Measurements from ENCODE around the gene CAPNS1. TPM values are rescaled to one million over a fixed set of nuclear protein-coding genes. Genes with fewer than 3 reads are reported as not detected.
A peak's percentile ranks its signal among the peaks of the same experiment; 100 is the strongest.

Gene CAPNS1
- total and polyA plus RNA-seq, 2 of the 13 experiments (the other 11 are each of a cell fraction or from before 2014, with no cell fraction given) = 322 to 526 TPM

- peak; percentile 95 for TF ChIP-seq ZNF704 (CRISPR knock-in tag; IDR thresholded peaks at IDR 0.05; ENCODE audit: borderline replicate concordance)
- TF ChIP-seq GATAD2A (CRISPR knock-in tag; IDR thresholded peaks at IDR 0.05) = peak; percentile 45; the same call in 1 of the 2 replicates
- TF ChIP-seq PHF8 (CRISPR knock-in tag; IDR thresholded peaks at IDR 0.05) = peak; percentile 65
- peak; percentile 45; the same call in 1 of the 2 replicates for TF ChIP-seq ZMYM4 (CRISPR knock-in tag; IDR thresholded peaks at IDR 0.05)
- peak; percentile 52; the same call in 1 of the 2 replicates for TF ChIP-seq ZBTB34 (CRISPR knock-in tag; IDR thresholded peaks at IDR 0.05)
- no peak for TF ChIP-seq SETDB1 (CRISPR knock-in tag; IDR thresholded peaks at IDR 0.05; ENCODE audit: borderline replicate concordance)
- TF ChIP-seq PHF21A (CRISPR knock-in tag; IDR thresholded peaks at IDR 0.05) = peak; percentile 76; the same call in 1 of the 2 replicates
- TF ChIP-seq KLF16 (CRISPR knock-in tag; IDR thresholded peaks at IDR 0.05) = peak in 1 of 2 experiments; percentile 92; a peak in 2 of 4 replicates
- peak; percentile 80; the same call in 1 of the 2 replicates for TF ChIP-seq ZZZ3 (CRISPR knock-in tag; IDR thresholded peaks at IDR 0.05; ENCODE audit: borderline replicate concordance)
- TF ChIP-seq AHDC1 (CRISPR knock-in tag; IDR thresholded peaks at IDR 0.05; ENCODE audit: borderline replicate concordance) = no peak
- TF ChIP-seq TERF1 (CRISPR knock-in tag; IDR thresholded peaks at IDR 0.05) = no peak
- TF ChIP-seq ATF6 (CRISPR knock-in tag; conservative IDR thresholded peaks at IDR 0.05) = no peak
- TF ChIP-seq ZSCAN20 (CRISPR knock-in tag; IDR thresholded peaks at IDR 0.05; ENCODE audit: borderline replicate concordance) = peak; percentile 83
Observed at GRCh38 chr19:36114721-36115452, 25.0 kb upstream of the CAPNS1 start, which contains the start of gene POLR2I (continued).

Data from HepG2 (cell line).